HG03457 (cell line): ENCODE measurements around the gene ZNF142.

Experiments used
- ATAC-seq: cut with Tn5 transposase; IDR thresholded peaks from one replicate; pipeline ENCODE4 v1.9.1; 2021; ENCODE audit warnings: moderate number of reproducible peaks; ENCODE audit not compliant: unreplicated experiment

ZNF142 gene

GRCh38 chr2:218605432-218605831 is 54.0 kb downstream of the ZNF142 start:
- ATAC-seq: no peak
